Colonic mucosa (tissue), 4 donors: ENCODE measurements around the gene DERA. TPM values are rescaled to one million over a fixed set of nuclear protein-coding genes. Genes with fewer than 3 reads are reported as not detected.
"Not testable (repeated sequence)": the region's sequence is repeated elsewhere in the genome, so short reads cannot be mapped to it uniquely, and the experiment has no call there.

ENCODE experiments used
- DNase-seq: peaks from one replicate; pipeline ENCODE4 v3.0.0-alpha.2; 2020
- H3K27ac ChIP-seq: fragments of 200-600 bp; one replicate; pipeline ENCODE4 v1.8.0; 2021
- H3K27me3 ChIP-seq: fragments of 200-600 bp; one replicate; pipeline ENCODE4 v1.8.0; 2021
- H3K36me3 ChIP-seq: fragments of 200-600 bp; one replicate; pipeline ENCODE4 v1.8.0; 2021
- H3K4me1 ChIP-seq: fragments of 200-600 bp; one replicate; pipeline ENCODE4 v1.8.0; 2021; ENCODE audit warnings: mild to moderate bottlenecking
- H3K4me3 ChIP-seq: fragments of 200-600 bp; one replicate; pipeline ENCODE4 v1.8.0; 2021
- H3K9ac ChIP-seq, 2 donors: one replicate each; pipeline ENCODE4 v1.7.0; 2013; ENCODE audit warnings: control low read depth in 2 of 2, low read depth in 2 of 2, low read length in 2 of 2
- H3K9me3 ChIP-seq: fragments of 200-600 bp; one replicate; pipeline ENCODE4 v1.8.0; 2021
- CTCF ChIP-seq: fragments of 200-600 bp; IDR thresholded peaks from one replicate; pipeline ENCODE4 v1.8.0; 2022; ENCODE audit warnings: antibody characterized with exemption, mild to moderate bottlenecking
- intact Hi-C: fragments of 100-400 bp; cut with DNase I; formaldehyde crosslinking; loops from one replicate; pipeline ENCODE4 v1.14.1; 2022
- total RNA-seq, 2 donors: library from RNA; stranded (reverse); fragmentation: NEBNext Ultra II Directional in 1 of 2; extraction: Animal tissue kit (Norgen Biotek cat#: 25700) in 1 of 2; gene quantifications; one replicate each; pipeline ENCODE4 v1.2.1, GENCODE V29; 2021
- donor health status: healthy.
- donor health status: DM: no; HTN: no; CAD: no.
- donor health status: DM: no; HTN: no; CAD: no.

The DERA gene
- total RNA-seq, 2 donors from 2014 or later, result 44.0 to 61.2 TPM

GRCh38 chr12:15932971-15933370 is 21.8 kb downstream of the DERA start:
- Histone ChIP-seq H3K36me3 (no peaks in the 10 kb centered on the region), H3K9ac (no peak overlapping the region), H3K27me3 (no peaks in the 10 kb centered on the region), H3K27ac (no peak overlapping the region), H3K4me1 (no peaks in the 10 kb centered on the region), H3K4me3 (no peak overlapping the region), H3K9me3 (no peaks in the 10 kb centered on the region)
- intact Hi-C loops, result no loop called here
- no peak for DNase-seq
- TF ChIP-seq CTCF, result no peak

GRCh38 chr12:15933751-15934150 is 22.6 kb downstream of the DERA start:
- no peak overlapping the region for H3K4me3 ChIP-seq
- H3K4me1 ChIP-seq, result no peaks in the 10 kb centered on the region
- H3K9ac ChIP-seq, result no peak overlapping the region
- H3K27me3 ChIP-seq, result no peaks in the 10 kb centered on the region
- no peaks in the 10 kb centered on the region for H3K36me3 ChIP-seq
- H3K9me3 ChIP-seq, result no peaks in the 10 kb centered on the region
- no peak overlapping the region for H3K27ac ChIP-seq
- DNase-seq, result no peak
- TF ChIP-seq CTCF, result no peak
- intact Hi-C loops, result no loop called here

- no peak for TF ChIP-seq CTCF
- H3K4me3 ChIP-seq, result no peak overlapping the region
- DNase-seq, result no peak
- no peaks in the 10 kb centered on the region for H3K36me3 ChIP-seq
- intact Hi-C loops, result no loop called here
- H3K27me3 ChIP-seq, result no peaks in the 10 kb centered on the region
- H3K4me1 ChIP-seq, result no peaks in the 10 kb centered on the region
- no peak overlapping the region for H3K9ac ChIP-seq
- no peaks in the 10 kb centered on the region for H3K9me3 ChIP-seq
- H3K27ac ChIP-seq, result no peak overlapping the region
Measured at GRCh38 chr12:15936751-15937150, 25.6 kb downstream of the DERA start.

- Histone ChIP-seq H3K27me3 (no peaks in the 10 kb centered on the region), H3K4me3 (no peak overlapping the region), H3K9ac (no peak overlapping the region), H3K27ac (no peak overlapping the region), H3K4me1 (no peaks in the 10 kb centered on the region), H3K36me3 (no peaks in the 10 kb centered on the region), H3K9me3 (no peaks in the 10 kb centered on the region)
- intact Hi-C loops, result no loop called here
- no peak for DNase-seq
- TF ChIP-seq CTCF, result no peak
Measured at GRCh38 chr12:15937902-15938301, 26.8 kb downstream of the DERA start.

GRCh38 chr12:15939111-15939510 is 28.0 kb downstream of the DERA start:
- Histone ChIP-seq H3K27ac (no peak overlapping the region), H3K4me1 (no peaks in the 10 kb centered on the region), H3K9ac (no peak overlapping the region), H3K36me3 (no peaks in the 10 kb centered on the region), H3K9me3 (no peaks in the 10 kb centered on the region), H3K27me3 (no peaks in the 10 kb centered on the region), H3K4me3 (no peak overlapping the region)
- intact Hi-C loops, result no loop called here
- no peak for TF ChIP-seq CTCF
- no peak for DNase-seq

GRCh38 chr12:15942475-15942874 is 31.3 kb downstream of the DERA start:
- intact Hi-C loops, result no loop called here
- DNase-seq, result no peak
- H3K36me3 ChIP-seq, result no peaks in the 10 kb centered on the region
- H3K9me3 ChIP-seq, result no peaks in the 10 kb centered on the region
- H3K9ac ChIP-seq, result no peak overlapping the region
- H3K27ac ChIP-seq, result no peak overlapping the region
- H3K27me3 ChIP-seq, result no peaks in the 10 kb centered on the region
- no peaks in the 10 kb centered on the region for H3K4me1 ChIP-seq
- H3K4me3 ChIP-seq, result no peak overlapping the region
- no peak for TF ChIP-seq CTCF

- H3K9ac ChIP-seq, intact Hi-C loops, H3K36me3 ChIP-seq, H3K4me3 ChIP-seq, DNase-seq, H3K9me3 ChIP-seq, H3K27me3 ChIP-seq, H3K4me1 ChIP-seq, H3K27ac ChIP-seq: not testable (repeated sequence)
Measured at GRCh38 chr12:15943519-15943918, 32.4 kb downstream of the DERA start.

- H3K27ac ChIP-seq, H3K9ac ChIP-seq, intact Hi-C loops: not testable (repeated sequence)
Measured at GRCh38 chr12:15948461-15948860, 37.3 kb downstream of the DERA start.

More at GRCh38 chr12:15948461-15948860, 37.3 kb downstream of the DERA start:
- not testable (repeated sequence) for DNase-seq, H3K9me3 ChIP-seq, H3K4me3 ChIP-seq, H3K4me1 ChIP-seq, H3K36me3 ChIP-seq, H3K27me3 ChIP-seq
